Heart left ventricle (tissue), 13 donors: ENCODE data around the gene TSKU.

Experiments
- CTCF ChIP-seq, 12 donors: fragments of 200-600 bp; sonication (generic) in 4 of 12; IDR thresholded peaks; one replicate each; pipeline versions ENCODE4 v1.5.0 to v1.8.0; 2018 to 2022; ENCODE audit warnings: antibody characterized with exemption in 12 of 12, mild to moderate bottlenecking in 5 of 12
- POLR2A ChIP-seq, 2 donors: fragments of 450-650 bp; IDR thresholded peaks; one replicate each; pipeline ENCODE4 v1.6.1; 2017; ENCODE audit warnings: antibody characterized with exemption in 2 of 2, mild to moderate bottlenecking in 2 of 2, moderate library complexity in 2 of 2
- donor health status: ischemic (EF 13 %, LVEDD 7.1; RV severe dilation, severe dysfunction).
- donor health status: DM: no; HTN: yes; CAD: no.
- donor health status: DM: no; HTN: no; CAD: no.
- donor health status: ischemic (EF 25% LVEDD 6.9; RV normal size, moderate dysfunction).
- donor health status: ischemic (EF 25% LVEDD 5.7; RV mildly dilated, moderate dysfunction).
- donor health status: ischemic (EF 35%, LVEDD 5.7; RV mildly dilated, moderate dysfunction).
- donor health status: nonischemic (EF 11% LVEDD 7.7; RV severe dilation, severe dysfunction).
- donor health status: DM: yes; HTN: yes; CAD: no.
- donor health status: PGD.
- donor health status: ischemic (EF 29% LVEDD 5.4; RV normal size, mild dysfunction).
- donor health status: nonischemic (EF 23%, LVEDD 6.1; RV moderate dilation, normal function).

- TF ChIP-seq CTCF (IDR thresholded peaks at IDR 0.05) (no peak), POLR2A (IDR thresholded peaks at IDR 0.05) (no peak)
Observed at GRCh38 chr11:76786016-76786415, 2.9 kb downstream of the TSKU start.
